PFSK-1 (cell line): ENCODE data around the gene ZNF263. TPM values are rescaled to one million over a fixed set of nuclear protein-coding genes. Genes with fewer than 3 reads are reported as not detected.

ENCODE experiments used
- FOXP2 ChIP-seq: optimal IDR thresholded peaks from 2 replicates; pipeline ENCODE3; 2011; ENCODE audit warnings: borderline replicate concordance, control low read depth, inconsistent platforms; ENCODE audit not compliant: insufficient read depth; ENCODE audit errors: extremely low read length, extremely low read depth
- POLR2AphosphoS5 ChIP-seq: IDR thresholded peaks from 2 replicates; pipeline ENCODE4 v1.6.1; 2012; ENCODE audit warnings: low read depth, mild to moderate bottlenecking, control low read depth, low read length, moderate library complexity
- SIN3A ChIP-seq: IDR thresholded peaks from 2 replicates; pipeline ENCODE4 v1.6.1; 2012; ENCODE audit warnings: mild to moderate bottlenecking, low read length, moderate library complexity, borderline replicate concordance; ENCODE audit not compliant: insufficient read depth
- TAF1 ChIP-seq: IDR thresholded peaks from 2 replicates; pipeline ENCODE4 v1.6.1; 2012; ENCODE audit warnings: low read length, control low read depth, borderline replicate concordance; ENCODE audit not compliant: insufficient read depth
- polyA plus RNA-seq: library from polyadenylated mRNA; unstranded; fragments of >200 nt; gene quantifications from one replicate; pipeline ENCODE4 v1.2.1, GENCODE V29; 2012; ENCODE audit warnings: low read depth, missing spikeins; ENCODE audit not compliant: insufficient read length
- TF ChIP-seq, protein P1 (sequence below), 2 experiments: IDR thresholded peaks; 2 replicates each; pipeline versions ENCODE4 v1.6.1 to v1.8.0; 2011 to 2012; ENCODE audit warnings: low read depth in 2 of 2, low read length in 2 of 2, control low read depth in 1 of 2, inconsistent platforms in 1 of 2, mild to moderate bottlenecking in 1 of 2, moderate library complexity in 1 of 2; ENCODE audit not compliant: insufficient read depth in 1 of 2

Gene ZNF263
- polyA plus RNA-seq, result 25.0 TPM

DNA sequence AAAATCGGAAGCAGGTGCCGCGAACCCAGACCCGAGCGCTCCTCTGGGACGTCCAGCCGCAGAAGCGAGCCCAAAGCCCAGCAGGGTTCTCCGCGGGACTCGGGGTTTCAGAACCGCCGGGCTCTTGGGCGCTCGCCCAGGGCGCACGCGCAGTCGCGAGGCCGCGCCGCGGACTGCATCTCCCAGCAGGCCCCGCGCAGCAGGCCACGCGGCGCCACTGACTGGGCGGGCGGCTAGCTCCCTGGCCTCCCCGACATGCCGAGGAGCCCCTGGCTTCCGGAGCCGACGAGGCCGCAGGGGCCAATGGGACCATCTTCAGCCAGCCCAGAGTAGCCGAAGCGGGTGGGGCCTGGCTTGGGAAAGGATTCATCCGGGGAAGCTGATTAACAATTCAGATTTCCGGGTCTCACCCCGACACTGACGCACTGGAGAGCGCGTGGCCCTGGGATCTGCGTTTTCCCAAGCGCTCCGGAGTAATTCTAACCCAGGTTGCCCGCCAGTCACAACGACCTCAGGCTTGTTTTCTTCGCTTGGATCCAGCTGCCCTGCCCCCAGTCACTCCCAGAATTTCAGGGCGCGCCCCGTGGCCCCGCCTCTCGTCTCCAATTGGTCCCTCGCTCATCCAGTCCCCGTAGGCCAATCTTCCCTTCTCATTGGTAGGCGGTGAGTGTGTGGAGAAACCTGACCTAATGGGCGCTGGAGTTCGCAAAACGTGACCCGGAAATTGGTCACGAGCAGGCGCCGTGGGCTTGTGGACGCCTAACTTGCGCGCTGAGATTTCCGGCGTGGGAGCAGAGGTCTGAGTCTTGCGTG, at the start of gene ZNF263:
TSS of gene ZNF263 (plus strand) at position 762 of the 813 bp plus-strand sequence. CDS start 328 bp downstream, outside the sequence.
- peak; percentile 73 for TF ChIP-seq FOXP2
- peak; percentile 68; the same call in 1 of the 2 replicates for TF ChIP-seq TAF1
- TF ChIP-seq, protein P1, sequence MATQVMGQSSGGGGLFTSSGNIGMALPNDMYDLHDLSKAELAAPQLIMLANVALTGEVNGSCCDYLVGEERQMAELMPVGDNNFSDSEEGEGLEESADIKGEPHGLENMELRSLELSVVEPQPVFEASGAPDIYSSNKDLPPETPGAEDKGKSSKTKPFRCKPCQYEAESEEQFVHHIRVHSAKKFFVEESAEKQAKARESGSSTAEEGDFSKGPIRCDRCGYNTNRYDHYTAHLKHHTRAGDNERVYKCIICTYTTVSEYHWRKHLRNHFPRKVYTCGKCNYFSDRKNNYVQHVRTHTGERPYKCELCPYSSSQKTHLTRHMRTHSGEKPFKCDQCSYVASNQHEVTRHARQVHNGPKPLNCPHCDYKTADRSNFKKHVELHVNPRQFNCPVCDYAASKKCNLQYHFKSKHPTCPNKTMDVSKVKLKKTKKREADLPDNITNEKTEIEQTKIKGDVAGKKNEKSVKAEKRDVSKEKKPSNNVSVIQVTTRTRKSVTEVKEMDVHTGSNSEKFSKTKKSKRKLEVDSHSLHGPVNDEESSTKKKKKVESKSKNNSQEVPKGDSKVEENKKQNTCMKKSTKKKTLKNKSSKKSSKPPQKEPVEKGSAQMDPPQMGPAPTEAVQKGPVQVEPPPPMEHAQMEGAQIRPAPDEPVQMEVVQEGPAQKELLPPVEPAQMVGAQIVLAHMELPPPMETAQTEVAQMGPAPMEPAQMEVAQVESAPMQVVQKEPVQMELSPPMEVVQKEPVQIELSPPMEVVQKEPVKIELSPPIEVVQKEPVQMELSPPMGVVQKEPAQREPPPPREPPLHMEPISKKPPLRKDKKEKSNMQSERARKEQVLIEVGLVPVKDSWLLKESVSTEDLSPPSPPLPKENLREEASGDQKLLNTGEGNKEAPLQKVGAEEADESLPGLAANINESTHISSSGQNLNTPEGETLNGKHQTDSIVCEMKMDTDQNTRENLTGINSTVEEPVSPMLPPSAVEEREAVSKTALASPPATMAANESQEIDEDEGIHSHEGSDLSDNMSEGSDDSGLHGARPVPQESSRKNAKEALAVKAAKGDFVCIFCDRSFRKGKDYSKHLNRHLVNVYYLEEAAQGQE (IDR thresholded peaks at IDR 0.05; ENCODE audit: insufficient read depth in 1 of 2, low read depth in 2 of 2, low read length in 2 of 2), result no peak
- peak; percentile 77 for TF ChIP-seq POLR2AphosphoS5
- TF ChIP-seq SIN3A, result 0 out of 2 replicates have a peak, but pooled peaks have one; percentile 10

DNA sequence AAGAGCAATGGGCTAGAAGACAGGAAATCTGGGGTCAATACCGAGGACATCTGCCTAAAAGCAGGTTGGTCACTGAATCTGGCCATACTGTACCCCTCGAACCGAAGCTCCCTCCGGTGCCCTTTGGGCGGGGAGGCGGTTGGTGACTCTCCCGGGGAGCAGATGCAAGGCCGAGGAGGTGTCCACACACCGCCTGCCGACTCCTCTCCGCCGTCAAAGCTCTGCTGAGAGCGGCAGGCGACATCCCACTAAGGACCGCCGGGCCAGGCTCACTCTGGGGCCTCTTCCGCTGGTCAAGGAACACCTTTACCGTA, 48.8 kb upstream of the ZNF263 start:
- TF ChIP-seq FOXP2, result no peak
- no peak for TF ChIP-seq TAF1
- no peak for TF ChIP-seq SIN3A
- TF ChIP-seq, protein P1 (IDR thresholded peaks at IDR 0.05; ENCODE audit: insufficient read depth in 1 of 2, low read depth in 2 of 2, low read length in 2 of 2), result no peak
- no peak for TF ChIP-seq POLR2AphosphoS5

- TF ChIP-seq SIN3A (no peak), POLR2AphosphoS5 (peak; percentile 74), TAF1 (no peak)
Measured at GRCh38 chr16:3234857-3235561, 48.3 kb upstream of the ZNF263 start, which contains the start of gene ZNF200. Gene ZNF200, minus strand, starts transcription at chr16:3235158. Its CDS starts 1,403 bp downstream, at chr16:3233755.

DNA sequence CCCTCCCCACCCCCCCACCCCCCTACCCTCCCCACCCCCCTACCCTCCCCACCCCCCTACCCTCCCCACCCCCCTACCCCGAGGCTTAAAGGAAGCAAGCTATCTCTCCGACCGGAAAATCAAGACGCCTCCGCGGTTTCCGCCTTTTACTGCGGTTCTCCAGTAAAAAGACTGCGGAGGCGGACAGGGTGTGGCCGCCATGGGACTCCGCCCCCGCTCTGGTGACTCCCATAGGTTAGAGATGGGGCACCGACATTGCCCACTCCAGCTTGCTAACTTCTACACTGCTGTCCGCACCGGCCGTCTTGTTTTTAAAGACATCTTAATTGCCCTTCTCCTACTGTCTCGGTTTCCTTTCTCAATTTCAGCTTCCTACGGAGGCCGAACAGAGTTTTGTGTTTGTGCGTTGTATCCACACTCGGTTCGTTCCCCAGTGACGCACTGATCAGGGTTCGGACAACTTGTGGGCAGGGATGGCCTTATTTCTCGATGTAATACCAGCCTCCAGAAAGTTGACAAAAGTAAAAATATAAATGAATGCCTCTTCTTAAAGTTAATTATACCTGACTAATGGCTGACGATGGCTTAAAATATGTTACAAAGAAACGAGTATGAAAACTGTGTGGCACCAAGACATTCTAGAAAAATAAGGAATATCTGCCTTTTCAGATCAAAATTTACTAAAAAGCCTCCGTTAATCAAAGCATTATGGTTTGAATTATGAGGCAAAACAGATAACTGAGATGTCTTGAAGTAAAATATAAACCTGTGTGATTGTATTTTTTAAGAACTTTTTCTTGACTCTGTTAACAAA, 47.2 kb upstream of the ZNF263 start:
- TF ChIP-seq SIN3A, result no peak
- no peak for TF ChIP-seq TAF1
- TF ChIP-seq FOXP2, result no peak
- TF ChIP-seq, protein P1 (IDR thresholded peaks at IDR 0.05; ENCODE audit: insufficient read depth in 1 of 2, low read depth in 2 of 2, low read length in 2 of 2), result no peak
- TF ChIP-seq POLR2AphosphoS5, result no peak

DNA sequence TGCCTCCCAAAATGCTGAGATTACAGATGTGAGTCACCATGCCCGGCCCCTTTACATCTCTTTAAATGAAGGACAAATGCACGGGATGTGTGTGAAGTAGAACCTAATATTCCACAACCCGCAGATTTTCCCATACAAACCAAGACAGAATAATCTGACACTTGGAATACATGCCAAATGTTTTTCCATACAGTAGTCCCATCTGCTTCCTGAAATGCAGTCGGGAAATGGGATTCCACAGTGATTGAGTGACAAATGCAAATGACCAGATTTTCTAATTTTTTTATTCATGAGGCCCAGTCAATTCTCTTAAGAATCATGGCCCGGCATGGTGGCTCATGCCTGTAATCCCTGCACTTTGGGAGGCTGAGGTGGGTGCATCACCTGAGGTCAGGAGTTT, 41.5 kb upstream of the ZNF263 start:
- no peak for TF ChIP-seq SIN3A
- no peak for TF ChIP-seq POLR2AphosphoS5
- TF ChIP-seq, protein P1 (IDR thresholded peaks at IDR 0.05; ENCODE audit: insufficient read depth in 1 of 2, low read depth in 2 of 2, low read length in 2 of 2), result no peak
- TF ChIP-seq FOXP2, result no peak
- no peak for TF ChIP-seq TAF1
